CD14-positive monocyte (primary cell): ENCODE results near the gene NTRK2. TPM values are rescaled to one million over a fixed set of nuclear protein-coding genes. Genes with fewer than 3 reads are reported as not detected.

Experiments used
- DNase-seq, 3 donors: peaks; one replicate each; pipeline ENCODE4 v3.0.0-alpha.2; 2011 to 2022
- H2AFZ ChIP-seq: 2 replicates; pipeline ENCODE4 v1.6.0; 2012; ENCODE audit warnings: mild to moderate bottlenecking, low read depth, low read length, inconsistent platforms; ENCODE audit not compliant: insufficient read depth, poor library complexity, severe bottlenecking
- H3K27ac ChIP-seq, 2 donors: 1 replicate in 1 of 2; 2 replicates in 1 of 2; pipeline ENCODE4 v1.5.1; 2012 to 2013; ENCODE audit warnings: low read length in 2 of 2, control low read depth in 1 of 2, inconsistent platforms in 1 of 2, low read depth in 1 of 2, mild to moderate bottlenecking in 1 of 2
- H3K27me3 ChIP-seq, 2 donors: one replicate each; pipeline versions ENCODE4 v1.6.0 to v1.6.1; 2011 to 2013; ENCODE audit warnings: low read length in 2 of 2; ENCODE audit not compliant: control insufficient read depth in 2 of 2, insufficient read depth in 2 of 2
- H3K36me3 ChIP-seq, 2 donors: replicated peaks in 1 of 2; 1 replicate in 1 of 2; 2 replicates in 1 of 2; pipeline versions ENCODE4 v1.5.1 to v1.6.1; 2012 to 2013; ENCODE audit warnings: low read length in 2 of 2, control low read depth in 1 of 2, inconsistent platforms in 1 of 2, mild to moderate bottlenecking in 1 of 2; ENCODE audit not compliant: insufficient read depth in 2 of 2, control insufficient read depth in 1 of 2
- H3K4me1 ChIP-seq, 2 donors: 1 replicate in 1 of 2; 2 replicates in 1 of 2; pipeline versions ENCODE4 v1.5.1 to v1.6.1; 2012 to 2013; ENCODE audit warnings: low read length in 2 of 2, control low read depth in 1 of 2, inconsistent platforms in 1 of 2, mild to moderate bottlenecking in 1 of 2, moderate library complexity in 1 of 2; ENCODE audit not compliant: insufficient read depth in 2 of 2, control insufficient read depth in 1 of 2
- H3K4me2 ChIP-seq: replicated peaks from 2 replicates; pipeline ENCODE3; 2012; ENCODE audit warnings: low read length, moderate library complexity, mild to moderate bottlenecking; ENCODE audit not compliant: poor library complexity, severe bottlenecking; ENCODE audit errors: extremely low read depth
- H3K4me3 ChIP-seq, 3 experiments: fragments of 200-600 bp in 1 of 3; sonication (generic) in 1 of 3; replicated peaks in 1 of 3; 1 replicate in 2 of 3; 2 replicates in 1 of 3; pipeline ENCODE4 v1.5.1; 2011 to 2013; ENCODE audit warnings: low read length in 3 of 3, mild to moderate bottlenecking in 3 of 3, control low read depth in 2 of 3, low read depth in 2 of 3, inconsistent platforms in 1 of 3, moderate library complexity in 1 of 3
- H3K79me2 ChIP-seq: 2 replicates; pipeline ENCODE4 v1.6.0; 2012; ENCODE audit warnings: mild to moderate bottlenecking, control low read depth, inconsistent platforms, low read length, moderate library complexity; ENCODE audit not compliant: insufficient read depth
- H3K9ac ChIP-seq: 2 replicates; pipeline ENCODE4 v1.6.0; 2017; ENCODE audit warnings: low read length, mild to moderate bottlenecking; ENCODE audit not compliant: insufficient read depth, poor library complexity, severe bottlenecking
- H3K9me3 ChIP-seq, 2 donors: replicated peaks in 1 of 2; 1 replicate in 1 of 2; 2 replicates in 1 of 2; pipeline versions ENCODE4 v1.5.1 to v1.6.1; 2012 to 2013; ENCODE audit warnings: low read length in 2 of 2, control low read depth in 1 of 2; ENCODE audit not compliant: control insufficient read depth in 1 of 2, insufficient read depth in 1 of 2
- H4K20me1 ChIP-seq: 2 replicates; pipeline ENCODE4 v1.6.0; 2012; ENCODE audit warnings: mild to moderate bottlenecking, low read length, control low read depth, moderate library complexity; ENCODE audit not compliant: insufficient read depth
- H3K27ac Mint-ChIP-seq, 7 donors: one replicate each; pipeline ENCODE4 v1.8.0; 2020; ENCODE audit warnings: mild to moderate bottlenecking in 7 of 7, mixed read lengths in 7 of 7, moderate library complexity in 6 of 7, inconsistent platforms in 2 of 7
- H3K27me3 Mint-ChIP-seq, 3 donors: one replicate each; pipeline ENCODE4 v1.8.0; 2021 to 2022; ENCODE audit warnings: low read depth in 3 of 3, mild to moderate bottlenecking in 3 of 3, mixed read lengths in 3 of 3, moderate library complexity in 3 of 3, inconsistent platforms in 1 of 3
- H3K36me3 Mint-ChIP-seq, 2 donors: one replicate each; pipeline ENCODE4 v1.8.0; 2020; ENCODE audit warnings: mixed read lengths in 2 of 2, inconsistent platforms in 1 of 2, mild to moderate bottlenecking in 1 of 2
- H3K4me1 Mint-ChIP-seq: one replicate; pipeline ENCODE4 v1.8.0; 2020; ENCODE audit warnings: mild to moderate bottlenecking, mixed read lengths
- H3K4me3 Mint-ChIP-seq, 2 donors: one replicate each; pipeline ENCODE4 v1.8.0; 2020; ENCODE audit warnings: mild to moderate bottlenecking in 2 of 2, mixed read lengths in 2 of 2, moderate library complexity in 1 of 2
- H3K9me3 Mint-ChIP-seq, 7 donors: one replicate each; pipeline ENCODE4 v1.8.0; 2020 to 2022; ENCODE audit warnings: mixed read lengths in 7 of 7, mild to moderate bottlenecking in 6 of 7, moderate library complexity in 6 of 7, inconsistent platforms in 2 of 7
- CTCF ChIP-seq: fragments of 200-600 bp; IDR thresholded peaks from one replicate; pipeline ENCODE4 v1.8.0; 2022; ENCODE audit warnings: antibody characterized with exemption, mild to moderate bottlenecking
- WGBS: methylation state at CpG from one replicate; pipeline ENCODE4 v1.1.5; 2013; ENCODE audit warnings: missing lambda C conversion rate; ENCODE audit not compliant: insufficient coverage; 5-methylcytosine and 5-hydroxymethylcytosine counted together
- intact Hi-C, 2 donors: fragments of 100-400 bp; cut with micrococcal nuclease; formaldehyde crosslinking; loops; one replicate each; pipeline versions ENCODE4 v1.15.0 to v1.15.1; 2023
- polyA plus RNA-seq, 3 donors: library from polyadenylated mRNA; depleted of rRNA in 1 of 3; unstranded in 2 of 3; stranded (reverse) in 1 of 3; fragments of 300-500 nt in 2 of 3; fragments of >200 nt in 1 of 3; fragmentation: Illumina TruSeq in 2 of 3; gene quantifications; 1 replicate in 2 of 3; 2 replicates in 1 of 3; pipeline ENCODE4 v1.2.3, GENCODE V29; 2012 to 2021

The NTRK2 gene
- polyA plus RNA-seq, 3 donors, result not detected

GRCh38 chr9:84754881-84755280, 85.4 kb downstream of the NTRK2 start:
- Histone ChIP-seq H4K20me1 (no peaks in the 10 kb centered on the region), H3K79me2 (no peaks in the 10 kb centered on the region), H3K27ac (no peak overlapping the region), H2AFZ (no peak overlapping the region), H3K4me3 (no peak overlapping the region), H3K4me2 (no peak overlapping the region), H3K4me1 (no peaks in the 10 kb centered on the region), H3K27me3 (no peaks in the 10 kb centered on the region), H3K36me3 (no peaks in the 10 kb centered on the region), H3K9me3 (no peaks in the 10 kb centered on the region), H3K9ac (no peak overlapping the region)
- H3K4me1 Mint-ChIP-seq, result no peaks in the 10 kb centered on the region
- H3K27ac Mint-ChIP-seq, result no peak overlapping the region
- DNase-seq, result no peak
- H3K9me3 Mint-ChIP-seq, result peaks cover 0 to 2% (median 0%) of the 10 kb centered on the region in 7 donors
- H3K36me3 Mint-ChIP-seq, result no peaks in the 10 kb centered on the region
- no peak for TF ChIP-seq CTCF
- H3K4me3 Mint-ChIP-seq, result no peak overlapping the region
- WGBS, result 100% methylated on average over 3 of the region's 5 CpGs
- H3K27me3 Mint-ChIP-seq, result peaks cover 0 to 3% (median 2%) of the 10 kb centered on the region in 3 donors
- intact Hi-C loops, result no loop called here

GRCh38 chr9:84755380-84755779, 85.9 kb downstream of the NTRK2 start:
- Histone ChIP-seq H3K36me3 (no peaks in the 10 kb centered on the region), H3K4me3 (no peak overlapping the region), H3K9me3 (no peaks in the 10 kb centered on the region), H3K9ac (no peak overlapping the region), H3K79me2 (no peaks in the 10 kb centered on the region), H3K4me1 (no peaks in the 10 kb centered on the region), H3K27me3 (no peaks in the 10 kb centered on the region), H2AFZ (no peak overlapping the region), H4K20me1 (no peaks in the 10 kb centered on the region), H3K4me2 (no peak overlapping the region), H3K27ac (no peak overlapping the region)
- intact Hi-C loops, result no loop called here
- TF ChIP-seq CTCF, result no peak
- no CpG with 5 or more reads among the region's 5 CpGs for WGBS
- Mint-ChIP-seq H3K27ac (no peak overlapping the region), H3K4me1 (no peaks in the 10 kb centered on the region), H3K4me3 (no peak overlapping the region), H3K36me3 (no peaks in the 10 kb centered on the region), H3K27me3 (peaks cover 0 to 3% (median 2%) of the 10 kb centered on the region in 3 donors), H3K9me3 (peaks cover 0 to 2% (median 0%) of the 10 kb centered on the region in 7 donors)
- no peak for DNase-seq
